Activated T-helper 17 cell treated with anti-CD3 and anti-CD28 coated beads, Interleukin-2, amount 50 U/mL, for 72 hours (primary cell): ENCODE measurements around the gene WDR4. TPM values are rescaled to one million over a fixed set of nuclear protein-coding genes. Genes with fewer than 3 reads are reported as not detected.
A peak's percentile ranks its signal among the peaks of the same experiment; 100 is the strongest.
"Not testable (repeated sequence)": the region's sequence is repeated elsewhere in the genome, so short reads cannot be mapped to it uniquely, and the experiment has no call there.

ENCODE experiments used
- ATAC-seq: fragments of 150-1000 bp; cut with Tn5 transposase; replicated peaks from 2 replicates; pipeline ENCODE4 v1.10.0; 2021; ENCODE audit warnings: mild to moderate bottlenecking, moderate library complexity
- H3K27ac Mint-ChIP-seq: one replicate; pipeline ENCODE4 v1.8.0; 2022; ENCODE audit warnings: mixed read lengths
- H3K27me3 Mint-ChIP-seq: one replicate; pipeline ENCODE4 v1.8.0; 2022; ENCODE audit warnings: mixed read lengths
- H3K36me3 Mint-ChIP-seq: one replicate; pipeline ENCODE4 v1.8.0; 2022; ENCODE audit warnings: low read depth, mild to moderate bottlenecking, mixed read lengths
- H3K4me1 Mint-ChIP-seq: one replicate; pipeline ENCODE4 v1.8.0; 2022; ENCODE audit warnings: mixed read lengths
- H3K4me3 Mint-ChIP-seq: one replicate; pipeline ENCODE4 v1.8.0; 2022; ENCODE audit warnings: mild to moderate bottlenecking, mixed read lengths
- H3K9me3 Mint-ChIP-seq: one replicate; pipeline ENCODE4 v1.8.0; 2022; ENCODE audit warnings: mixed read lengths
- total RNA-seq, 2 donors: library from RNA; stranded (reverse); gene quantifications; one replicate each; pipeline ENCODE4 v1.2.3, GENCODE V29; 2022

The WDR4 gene
- total RNA-seq, 2 donors from 2014 or later = 20.1 to 52.0 TPM

GRCh38 chr21:42903817-42904216 is 24.5 kb upstream of the WDR4 start:
- no peak overlapping the region for H3K4me3 Mint-ChIP-seq
- peaks cover 2% of the 10 kb centered on the region for H3K4me1 Mint-ChIP-seq
- no peak overlapping the region for H3K27ac Mint-ChIP-seq
- no peaks in the 10 kb centered on the region for H3K27me3 Mint-ChIP-seq
- H3K36me3 Mint-ChIP-seq = peaks cover 84% of the 10 kb centered on the region
- no peaks in the 10 kb centered on the region for H3K9me3 Mint-ChIP-seq
- ATAC-seq = no peak

GRCh38 chr21:42900446-42900845 is 21.1 kb upstream of the WDR4 start:
- Mint-ChIP-seq H3K4me3 (no peak overlapping the region), H3K27ac (no peak overlapping the region), H3K27me3 (no peaks in the 10 kb centered on the region), H3K4me1 (peaks cover 3% of the 10 kb centered on the region), H3K36me3 (peaks cover 79% of the 10 kb centered on the region), H3K9me3 (no peaks in the 10 kb centered on the region)
- ATAC-seq = no peak

- H3K27ac Mint-ChIP-seq = peak within 1 kb of the TSS; percentile 97
- peak; percentile 96 for ATAC-seq
- H3K36me3 Mint-ChIP-seq = peaks cover 30% of the 10 kb centered on the region
- peaks cover 4% of the 10 kb centered on the region for H3K4me1 Mint-ChIP-seq
- no peaks in the 10 kb centered on the region for H3K27me3 Mint-ChIP-seq
- peak within 1 kb of the TSS; percentile 95 for H3K4me3 Mint-ChIP-seq
- H3K9me3 Mint-ChIP-seq = no peaks in the 10 kb centered on the region
Measured at GRCh38 chr21:42892931-42893755, 13.8 kb upstream of the WDR4 start, which contains the start of gene NDUFV3. Gene NDUFV3, plus strand, starts transcription at chr21:42893309. Its CDS starts 25 bp downstream, at chr21:42893334.

- Mint-ChIP-seq H3K4me1 (peaks cover 4% of the 10 kb centered on the region), H3K9me3 (no peaks in the 10 kb centered on the region), H3K27ac (peak overlapping the region; percentile 97), H3K27me3 (no peaks in the 10 kb centered on the region), H3K36me3 (peaks cover 24% of the 10 kb centered on the region), H3K4me3 (peak overlapping the region; percentile 95)
- ATAC-seq = no peak
Measured at GRCh38 chr21:42892582-42892930, 13.2 kb upstream of the WDR4 start.

- Mint-ChIP-seq H3K27me3 (no peaks in the 10 kb centered on the region), H3K36me3 (peaks cover under 1% of the 10 kb centered on the region)
Measured at GRCh38 chr21:42887326-42887725, 8.0 kb upstream of the WDR4 start.

GRCh38 chr21:42883921-42884320 is 4.6 kb upstream of the WDR4 start:
- no peak for ATAC-seq
- no peak overlapping the region for H3K27ac Mint-ChIP-seq
- no peak overlapping the region for H3K4me3 Mint-ChIP-seq
- peaks cover 8% of the 10 kb centered on the region for H3K4me1 Mint-ChIP-seq
- H3K9me3 Mint-ChIP-seq = no peaks in the 10 kb centered on the region
- H3K27me3 Mint-ChIP-seq = no peaks in the 10 kb centered on the region
- peaks cover 9% of the 10 kb centered on the region for H3K36me3 Mint-ChIP-seq

More at GRCh38 chr21:42887326-42887725, 8.0 kb upstream of the WDR4 start:
- H3K4me3 Mint-ChIP-seq = no peak overlapping the region
- ATAC-seq = no peak
- H3K9me3 Mint-ChIP-seq = no peaks in the 10 kb centered on the region
- peaks cover under 1% of the 10 kb centered on the region for H3K4me1 Mint-ChIP-seq
- H3K27ac Mint-ChIP-seq = no peak overlapping the region

GRCh38 chr21:42880352-42880751 is 1.0 kb upstream of the WDR4 start:
- H3K27me3 Mint-ChIP-seq = no peaks in the 10 kb centered on the region
- H3K9me3 Mint-ChIP-seq = no peaks in the 10 kb centered on the region
- peaks cover 12% of the 10 kb centered on the region for H3K4me1 Mint-ChIP-seq
- H3K27ac Mint-ChIP-seq = peak overlapping the region; percentile 98
- peak overlapping the region; percentile 90 for H3K4me3 Mint-ChIP-seq
- ATAC-seq = no peak
- peaks cover 41% of the 10 kb centered on the region for H3K36me3 Mint-ChIP-seq

- peaks cover 12% of the 10 kb centered on the region for H3K4me1 Mint-ChIP-seq
- no peaks in the 10 kb centered on the region for H3K27me3 Mint-ChIP-seq
- peak overlapping the region; percentile 90 for H3K4me3 Mint-ChIP-seq
- H3K36me3 Mint-ChIP-seq = peaks cover 59% of the 10 kb centered on the region
- H3K9me3 Mint-ChIP-seq = no peaks in the 10 kb centered on the region
- peak overlapping the region; percentile 98 for H3K27ac Mint-ChIP-seq
- ATAC-seq = peak; percentile 6
Measured at GRCh38 chr21:42878678-42878992, 704 bp downstream of the WDR4 start.

GRCh38 chr21:42875811-42876210 is 3.5 kb downstream of the WDR4 start:
- H3K27ac Mint-ChIP-seq, H3K4me3 Mint-ChIP-seq, H3K9me3 Mint-ChIP-seq, ATAC-seq, H3K27me3 Mint-ChIP-seq: not testable (repeated sequence)
- Mint-ChIP-seq H3K4me1 (peaks cover 17% of the 10 kb centered on the region), H3K36me3 (peaks cover 87% of the 10 kb centered on the region)

- no peak for ATAC-seq
Measured at GRCh38 chr21:42873096-42873495, 6.2 kb downstream of the WDR4 start.

GRCh38 chr21:42868196-42868595 is 11.1 kb downstream of the WDR4 start:
- no peak for ATAC-seq
- H3K27me3 Mint-ChIP-seq = no peaks in the 10 kb centered on the region
- H3K9me3 Mint-ChIP-seq = no peaks in the 10 kb centered on the region
- H3K4me1 Mint-ChIP-seq = peaks cover 17% of the 10 kb centered on the region
- H3K36me3 Mint-ChIP-seq = peaks cover 93% of the 10 kb centered on the region
- H3K4me3 Mint-ChIP-seq = no peak overlapping the region
- no peak overlapping the region for H3K27ac Mint-ChIP-seq

More at GRCh38 chr21:42873096-42873495, 6.2 kb downstream of the WDR4 start:
- Mint-ChIP-seq H3K4me3 (no peak overlapping the region), H3K27ac (peak overlapping the region; percentile 40), H3K27me3 (no peaks in the 10 kb centered on the region), H3K9me3 (no peaks in the 10 kb centered on the region), H3K4me1 (peaks cover 7% of the 10 kb centered on the region), H3K36me3 (peaks cover 97% of the 10 kb centered on the region)

GRCh38 chr21:42865776-42866160 is 13.6 kb downstream of the WDR4 start:
- H3K4me3 Mint-ChIP-seq = no peak overlapping the region
- H3K9me3 Mint-ChIP-seq = no peaks in the 10 kb centered on the region
- peaks cover 88% of the 10 kb centered on the region for H3K36me3 Mint-ChIP-seq
- no peak overlapping the region for H3K27ac Mint-ChIP-seq
- no peak for ATAC-seq
- no peaks in the 10 kb centered on the region for H3K27me3 Mint-ChIP-seq
- H3K4me1 Mint-ChIP-seq = peaks cover 16% of the 10 kb centered on the region

- Mint-ChIP-seq H3K27ac (peak overlapping the region; percentile 69), H3K27me3 (no peaks in the 10 kb centered on the region), H3K36me3 (peaks cover 88% of the 10 kb centered on the region), H3K4me3 (no peak overlapping the region), H3K9me3 (no peaks in the 10 kb centered on the region), H3K4me1 (peaks cover 16% of the 10 kb centered on the region)
- ATAC-seq = no peak
Measured at GRCh38 chr21:42864815-42865775, 14.2 kb downstream of the WDR4 start.

- peak overlapping the region; percentile 69 for H3K27ac Mint-ChIP-seq
- H3K36me3 Mint-ChIP-seq = peaks cover 83% of the 10 kb centered on the region
- no peak overlapping the region for H3K4me3 Mint-ChIP-seq
- no peak for ATAC-seq
- no peaks in the 10 kb centered on the region for H3K27me3 Mint-ChIP-seq
- no peaks in the 10 kb centered on the region for H3K9me3 Mint-ChIP-seq
- peaks cover 16% of the 10 kb centered on the region for H3K4me1 Mint-ChIP-seq
Measured at GRCh38 chr21:42864286-42864685, 15.1 kb downstream of the WDR4 start.

- H3K9me3 Mint-ChIP-seq = no peaks in the 10 kb centered on the region
- H3K27ac Mint-ChIP-seq = no peak overlapping the region
- no peaks in the 10 kb centered on the region for H3K27me3 Mint-ChIP-seq
- H3K4me1 Mint-ChIP-seq = peaks cover 16% of the 10 kb centered on the region
- no peak overlapping the region for H3K4me3 Mint-ChIP-seq
- peaks cover 83% of the 10 kb centered on the region for H3K36me3 Mint-ChIP-seq
- ATAC-seq = no peak
Measured at GRCh38 chr21:42863504-42863870, 15.9 kb downstream of the WDR4 start.
